H1 (cell line): ENCODE measurements around the gene SSPN. TPM values are rescaled to one million over a fixed set of nuclear protein-coding genes. Genes with fewer than 3 reads are reported as not detected.

Experiments
- CTCF ChIA-PET: fragments of 300-600 bp; sonication (Branson Sonifier 250); formaldehyde crosslinking; loops from one replicate; lab custom pipeline; 2021; ENCODE audit not compliant: partially characterized antibody; lab: Charles Lee
- POLR2A ChIA-PET: fragments of 300-600 bp; sonication (Branson Sonifier 250); formaldehyde crosslinking; loops from one replicate; lab custom pipeline; 2021; ENCODE audit warnings: inconsistent platforms; ENCODE audit not compliant: partially characterized antibody; lab: Charles Lee
- DNase-seq, 2 experiments: peaks; one replicate each; pipeline versions ENCODE4 v3.0.0 to v3.0.0-alpha.2; 2010 to 2022; ENCODE audit warnings: low spot score in 2 of 2, low read depth in 1 of 2, mixed read lengths in 1 of 2
- FAIRE-seq: peaks from 2 replicates; lab custom pipeline; 2011; peaks lifted over from hg19 to GRCh38; lab: Jason Lieb, UNC
- H2AFZ ChIP-seq: 2 replicates; pipeline ENCODE4 v1.8.1; 2012; ENCODE audit warnings: low read length, inconsistent platforms
- H2AK5ac ChIP-seq: 2 replicates; pipeline ENCODE4 v1.6.1; 2013; ENCODE audit warnings: low read depth, low read length
- H2BK120ac ChIP-seq: replicated peaks from 2 replicates; pipeline ENCODE3; 2013; ENCODE audit warnings: low read depth, low read length, inconsistent platforms
- H2BK12ac ChIP-seq: 2 replicates; pipeline ENCODE4 v1.6.1; 2013; ENCODE audit warnings: low read depth, low read length
- H2BK15ac ChIP-seq: 2 replicates; pipeline ENCODE4 v1.6.1; 2013; ENCODE audit warnings: low read length
- H2BK20ac ChIP-seq: 2 replicates; pipeline ENCODE4 v1.6.1; 2013; ENCODE audit warnings: low read length
- H2BK5ac ChIP-seq: 2 replicates; pipeline ENCODE4 v1.6.1; 2013; ENCODE audit warnings: low read depth, low read length
- H3K14ac ChIP-seq: 2 replicates; pipeline ENCODE4 v1.6.1; 2013; ENCODE audit warnings: inconsistent platforms; ENCODE audit not compliant: insufficient read length
- H3K18ac ChIP-seq: 2 replicates; pipeline ENCODE4 v1.6.1; 2013; ENCODE audit warnings: low read length; ENCODE audit errors: extremely low read depth
- H3K23ac ChIP-seq: 2 replicates; pipeline ENCODE4 v1.6.1; 2013; ENCODE audit warnings: inconsistent platforms; ENCODE audit not compliant: insufficient read length
- H3K23me2 ChIP-seq: 2 replicates; pipeline ENCODE4 v1.6.1; 2013; ENCODE audit warnings: low read depth, low read length
- H3K27ac ChIP-seq: 2 replicates; pipeline ENCODE4 v1.6.1; 2011; ENCODE audit warnings: low read depth, low read length, inconsistent platforms
- H3K27me3 ChIP-seq, 4 experiments: replicated peaks in 1 of 4; 1 replicate in 1 of 4; 2 replicates in 3 of 4; pipeline versions ENCODE4 v1.6.1 to v1.8.1; 2011 to 2013; ENCODE audit warnings: low read length in 3 of 4, mild to moderate bottlenecking in 3 of 4, inconsistent platforms in 2 of 4, mixed read lengths in 2 of 4, moderate library complexity in 1 of 4; ENCODE audit not compliant: control insufficient read depth in 3 of 4, insufficient read depth in 3 of 4; ENCODE audit errors: extremely low read depth in 1 of 4
- H3K36me3 ChIP-seq, 4 experiments: 2 replicates each; pipeline versions ENCODE4 v1.6.1 to v1.8.1; 2011 to 2013; ENCODE audit warnings: mild to moderate bottlenecking in 4 of 4, low read length in 3 of 4, moderate library complexity in 2 of 4, control low read depth in 1 of 4, inconsistent platforms in 1 of 4; ENCODE audit not compliant: insufficient read depth in 4 of 4, control insufficient read depth in 2 of 4
- H3K4ac ChIP-seq: replicated peaks from 2 replicates; pipeline ENCODE3; 2013; ENCODE audit warnings: low read length, low read depth, mixed read lengths, inconsistent platforms; ENCODE audit not compliant: insufficient read length
- H3K4me1 ChIP-seq, 4 experiments: replicated peaks in 1 of 4; 1 replicate in 1 of 4; 2 replicates in 3 of 4; pipeline versions ENCODE4 v1.6.1 to v1.8.1; 2011 to 2013; ENCODE audit warnings: low read length in 3 of 4, inconsistent platforms in 2 of 4, mixed read lengths in 1 of 4; ENCODE audit not compliant: insufficient read depth in 4 of 4, control insufficient read depth in 3 of 4
- H3K4me2 ChIP-seq, 2 experiments: 2 replicates each; pipeline versions ENCODE4 v1.6.1 to v1.8.1; 2011 to 2013; ENCODE audit warnings: low read depth in 2 of 2, low read length in 2 of 2, control low read depth in 1 of 2, inconsistent platforms in 1 of 2, mild to moderate bottlenecking in 1 of 2; ENCODE audit not compliant: insufficient read depth in 1 of 2
- H3K4me3 ChIP-seq, 4 experiments: fragments of 200-600, 300-600 bp in 1 of 4; sonication (generic), shearing (Covaris generic), sonication (Bioruptor Twin) in 1 of 4; 2 replicates each; pipeline versions ENCODE4 v1.5.1 to v1.8.1; 2011 to 2016; ENCODE audit warnings: low read length in 4 of 4, low read depth in 3 of 4, control low read depth in 2 of 4, inconsistent platforms in 2 of 4, mild to moderate bottlenecking in 2 of 4, mixed read lengths in 1 of 4, moderate library complexity in 1 of 4; ENCODE audit not compliant: insufficient read depth in 2 of 4; ENCODE audit errors: extremely low read depth in 1 of 4
- H3K56ac ChIP-seq: replicated peaks from 2 replicates; pipeline ENCODE3; 2013; ENCODE audit warnings: low read depth, mild to moderate bottlenecking, mixed read lengths, low read length, inconsistent platforms; ENCODE audit not compliant: insufficient read length
- H3K79me1 ChIP-seq: 2 replicates; pipeline ENCODE4 v1.6.1; 2013; ENCODE audit warnings: low read depth, low read length, control low read depth
- H3K79me2 ChIP-seq, 2 experiments: 2 replicates each; pipeline versions ENCODE4 v1.6.1 to v1.8.1; 2012 to 2013; ENCODE audit warnings: low read length in 2 of 2, mild to moderate bottlenecking in 2 of 2, inconsistent platforms in 1 of 2; ENCODE audit not compliant: insufficient read depth in 2 of 2, control insufficient read depth in 1 of 2
- H3K9ac ChIP-seq, 4 experiments: replicated peaks in 1 of 4; 1 replicate in 1 of 4; 2 replicates in 3 of 4; pipeline versions ENCODE4 v1.6.1 to v1.8.1; 2011 to 2013; ENCODE audit warnings: low read depth in 3 of 4, low read length in 3 of 4, control low read depth in 2 of 4, mild to moderate bottlenecking in 2 of 4, moderate library complexity in 2 of 4, inconsistent platforms in 1 of 4; ENCODE audit errors: extremely low read depth in 1 of 4
- H3K9me3 ChIP-seq, 2 experiments: 2 replicates each; pipeline versions ENCODE4 v1.6.1 to v1.8.1; 2012 to 2013; ENCODE audit warnings: mild to moderate bottlenecking in 2 of 2, moderate library complexity in 2 of 2, control low read depth in 1 of 2, inconsistent platforms in 1 of 2, low read depth in 1 of 2, low read length in 1 of 2, mixed read lengths in 1 of 2; ENCODE audit not compliant: insufficient read depth in 2 of 2
- H4K20me1 ChIP-seq, 2 experiments: replicated peaks in 1 of 2; 2 replicates each; pipeline versions ENCODE3 to v1.8.1; 2011 to 2013; ENCODE audit warnings: inconsistent platforms in 2 of 2, low read length in 2 of 2, mild to moderate bottlenecking in 1 of 2; ENCODE audit not compliant: insufficient read depth in 2 of 2, control insufficient read depth in 1 of 2
- H4K5ac ChIP-seq: 2 replicates; pipeline ENCODE4 v1.6.1; 2013; ENCODE audit warnings: low read length, low read depth, mixed read lengths, inconsistent platforms; ENCODE audit not compliant: insufficient read length
- H4K8ac ChIP-seq: 2 replicates; pipeline ENCODE4 v1.8.0; 2013; ENCODE audit warnings: mild to moderate bottlenecking, moderate library complexity, low read length, inconsistent platforms; ENCODE audit not compliant: insufficient read depth; ENCODE audit errors: extremely low read depth
- H4K91ac ChIP-seq: replicated peaks from 2 replicates; pipeline ENCODE3; 2013; ENCODE audit warnings: low read length, mixed read lengths, inconsistent platforms; ENCODE audit not compliant: insufficient read length
- CHD1 ChIP-seq: IDR thresholded peaks from 2 replicates; pipeline ENCODE4 v1.6.1; 2012; ENCODE audit warnings: low read depth, low read length, improper control_type of control experiment
- WGBS, 2 experiments: shearing (Covaris generic) in 1 of 2; methylation state at CpG; one replicate each; pipeline versions ENCODE4 v1.1.6 to v1.1.7; 2013 to 2015; ENCODE audit warnings: low lambda C conversion rate in 2 of 2, mixed read lengths in 2 of 2, inconsistent platforms in 1 of 2, low coverage in 1 of 2, missing lambda C conversion rate in 1 of 2; ENCODE audit not compliant: insufficient replicate concordance in 2 of 2, insufficient coverage in 1 of 2, insufficient read length in 1 of 2; ENCODE audit errors: extremely low coverage in 1 of 2, missing lambda C conversion rate in 1 of 2; 5-methylcytosine and 5-hydroxymethylcytosine counted together
- polyA plus RNA-seq, 7 experiments: library from polyadenylated mRNA; depleted of rRNA in 3 of 7; stranded (reverse) in 5 of 7; unstranded in 2 of 7; fragments of >200 nt in 5 of 7; fragments of 200-250 nt in 2 of 7; gene quantifications; 1 replicate in 5 of 7; 2 replicates in 1 of 7; 4 replicates in 1 of 7; pipeline versions ENCODE4 v1.2.1 to v1.2.3, GENCODE V29; 2011 to 2013; ENCODE audit warnings: missing spikeins in 2 of 7, mixed read lengths in 2 of 7
- total RNA-seq: library from RNA; stranded (reverse); fragmentation: NEBNext Ultra II Directional; extraction: Animal tissue kit (Norgen Biotek cat#: 25700); gene quantifications from 2 replicates; pipeline ENCODE4 v1.2.1, GENCODE V29; 2021

The SSPN gene
- total and polyA plus RNA-seq, 2 of the 8 experiments (the other 6 are each of a cell fraction or from before 2014, with no cell fraction given), result 0.86 to 1.8 TPM

DNA sequence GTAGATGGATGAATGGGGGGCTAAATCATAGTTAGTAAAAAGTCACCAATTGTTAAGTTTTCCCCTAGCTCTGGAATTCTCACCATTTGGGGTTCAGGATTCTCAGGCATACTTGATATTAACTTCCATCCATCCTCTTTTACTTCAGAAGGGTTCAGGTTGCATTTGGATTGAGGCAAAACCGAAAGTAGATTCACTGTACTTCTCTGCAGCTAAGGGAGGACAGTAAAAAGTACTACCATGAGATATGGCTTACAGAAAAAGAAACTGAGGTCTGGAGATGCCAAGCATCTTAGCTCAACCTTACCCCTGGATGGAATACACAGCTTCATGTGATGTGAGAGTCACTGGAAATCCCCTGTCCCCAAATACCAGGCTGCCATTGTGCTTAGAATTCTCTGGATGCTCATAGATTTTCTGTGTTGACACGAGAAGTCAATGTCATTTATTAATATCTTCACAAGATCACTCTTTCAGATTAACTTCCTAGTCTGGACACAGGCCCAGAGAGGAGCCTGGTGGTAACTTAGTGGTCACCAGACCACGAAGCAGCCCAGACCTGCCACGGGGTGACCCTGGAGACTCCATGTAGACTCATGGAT lies 87.1 kb downstream of the SSPN start:
- Histone ChIP-seq H4K5ac (no peak overlapping the region), H2BK120ac (no peak overlapping the region), H3K23me2 (no peaks in the 10 kb centered on the region), H3K36me3 (no peaks in the 10 kb centered on the region), H3K27me3 (no peaks in the 10 kb centered on the region), H3K79me1 (no peaks in the 10 kb centered on the region), H2AK5ac (no peak overlapping the region), H2AFZ (no peak overlapping the region), H3K4me3 (no peak overlapping the region), H2BK20ac (no peak overlapping the region), H3K9me3 (no peaks in the 10 kb centered on the region), H3K4ac (no peak overlapping the region), H3K56ac (no peak overlapping the region), H2BK12ac (no peak overlapping the region), H3K18ac (no peak overlapping the region), H3K23ac (no peak overlapping the region), H4K91ac (no peak overlapping the region), H3K14ac (no peak overlapping the region), H3K79me2 (no peaks in the 10 kb centered on the region), H4K20me1 (no peaks in the 10 kb centered on the region), H2BK15ac (no peak overlapping the region), H4K8ac (no peak overlapping the region), H3K4me2 (no peak overlapping the region), H3K4me1 (no peaks in the 10 kb centered on the region; a peak in 1 of 7 replicates), H3K9ac (no peak overlapping the region), H3K27ac (no peak overlapping the region), H2BK5ac (no peak overlapping the region)
- DNase-seq, result no peak
- ChIA-PET CTCF (interaction anchor here (1.2 kb wide), 1 partner anchor 9 kb away, joined by 4 read pairs; no protein-coding TSS in a partner anchor), POLR2A (no interaction called here)
- TF ChIP-seq CHD1, result no peak
- WGBS, 2 experiments, result 86% methylated on average over 4 of the region's 4 CpGs; no CpG with 5 or more reads in 1 of the 2 experiments
- no peak for FAIRE-seq
